Endothelial cell (in vitro differentiated cells): ENCODE measurements around the gene UBP1. TPM values are rescaled to one million over a fixed set of nuclear protein-coding genes. Genes with fewer than 3 reads are reported as not detected.
"Not testable (repeated sequence)": the region's sequence is repeated elsewhere in the genome, so short reads cannot be mapped to it uniquely, and the experiment has no call there.

Experiments used
- DNase-seq: peaks from one replicate; pipeline ENCODE4 v3.0.0; 2021; ENCODE audit warnings: low spot score
- H3K27ac Mint-ChIP-seq: one replicate; pipeline ENCODE4 v1.8.0; 2021; ENCODE audit warnings: mixed read lengths, inconsistent platforms; ENCODE audit not compliant: unreplicated experiment
- H3K27me3 Mint-ChIP-seq: one replicate; pipeline ENCODE4 v1.8.0; 2021; ENCODE audit warnings: mild to moderate bottlenecking, moderate library complexity, mixed read lengths, inconsistent platforms; ENCODE audit not compliant: unreplicated experiment
- H3K36me3 Mint-ChIP-seq: one replicate; pipeline ENCODE4 v1.8.0; 2021; ENCODE audit warnings: mild to moderate bottlenecking, low read depth, mixed read lengths, inconsistent platforms; ENCODE audit not compliant: unreplicated experiment
- H3K4me1 Mint-ChIP-seq: one replicate; pipeline ENCODE4 v1.8.0; 2021; ENCODE audit warnings: mild to moderate bottlenecking, mixed read lengths, inconsistent platforms; ENCODE audit not compliant: unreplicated experiment
- H3K4me3 Mint-ChIP-seq: one replicate; pipeline ENCODE4 v1.8.0; 2021; ENCODE audit warnings: mild to moderate bottlenecking, mixed read lengths, inconsistent platforms; ENCODE audit not compliant: unreplicated experiment
- H3K9me3 Mint-ChIP-seq: one replicate; pipeline ENCODE4 v1.8.0; 2021; ENCODE audit warnings: mixed read lengths, inconsistent platforms; ENCODE audit not compliant: unreplicated experiment
- total RNA-seq: library from RNA; stranded (reverse); fragmentation: NEBNext Ultra II Directional; extraction: Animal tissue kit (Norgen Biotek cat#: 25700); gene quantifications from one replicate; pipeline ENCODE4 v1.2.1, GENCODE V29; 2021; ENCODE audit not compliant: unreplicated experiment
- TF ChIP-seq, protein P1 (sequence below): fragments of 200-600 bp; sonication (generic); IDR thresholded peaks from one replicate; pipeline ENCODE4 v1.5.0; 2021; ENCODE audit warnings: antibody characterized with exemption; ENCODE audit not compliant: unreplicated experiment

Gene UBP1
- total RNA-seq, 1 donor from 2014 or later, result 83.3 TPM

- peaks cover 2% of the 10 kb centered on the region for H3K27me3 Mint-ChIP-seq
- no peak for DNase-seq
- H3K4me1 Mint-ChIP-seq, result peaks cover 11% of the 10 kb centered on the region
- H3K27ac Mint-ChIP-seq, result no peak overlapping the region
- peaks cover 13% of the 10 kb centered on the region for H3K36me3 Mint-ChIP-seq
- H3K9me3 Mint-ChIP-seq, result no peaks in the 10 kb centered on the region
- TF ChIP-seq, protein P1, sequence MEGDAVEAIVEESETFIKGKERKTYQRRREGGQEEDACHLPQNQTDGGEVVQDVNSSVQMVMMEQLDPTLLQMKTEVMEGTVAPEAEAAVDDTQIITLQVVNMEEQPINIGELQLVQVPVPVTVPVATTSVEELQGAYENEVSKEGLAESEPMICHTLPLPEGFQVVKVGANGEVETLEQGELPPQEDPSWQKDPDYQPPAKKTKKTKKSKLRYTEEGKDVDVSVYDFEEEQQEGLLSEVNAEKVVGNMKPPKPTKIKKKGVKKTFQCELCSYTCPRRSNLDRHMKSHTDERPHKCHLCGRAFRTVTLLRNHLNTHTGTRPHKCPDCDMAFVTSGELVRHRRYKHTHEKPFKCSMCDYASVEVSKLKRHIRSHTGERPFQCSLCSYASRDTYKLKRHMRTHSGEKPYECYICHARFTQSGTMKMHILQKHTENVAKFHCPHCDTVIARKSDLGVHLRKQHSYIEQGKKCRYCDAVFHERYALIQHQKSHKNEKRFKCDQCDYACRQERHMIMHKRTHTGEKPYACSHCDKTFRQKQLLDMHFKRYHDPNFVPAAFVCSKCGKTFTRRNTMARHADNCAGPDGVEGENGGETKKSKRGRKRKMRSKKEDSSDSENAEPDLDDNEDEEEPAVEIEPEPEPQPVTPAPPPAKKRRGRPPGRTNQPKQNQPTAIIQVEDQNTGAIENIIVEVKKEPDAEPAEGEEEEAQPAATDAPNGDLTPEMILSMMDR, result no peak
- no peak overlapping the region for H3K4me3 Mint-ChIP-seq
Measured at GRCh38 chr3:33425453-33425852, 14.8 kb downstream of the UBP1 start.

DNA sequence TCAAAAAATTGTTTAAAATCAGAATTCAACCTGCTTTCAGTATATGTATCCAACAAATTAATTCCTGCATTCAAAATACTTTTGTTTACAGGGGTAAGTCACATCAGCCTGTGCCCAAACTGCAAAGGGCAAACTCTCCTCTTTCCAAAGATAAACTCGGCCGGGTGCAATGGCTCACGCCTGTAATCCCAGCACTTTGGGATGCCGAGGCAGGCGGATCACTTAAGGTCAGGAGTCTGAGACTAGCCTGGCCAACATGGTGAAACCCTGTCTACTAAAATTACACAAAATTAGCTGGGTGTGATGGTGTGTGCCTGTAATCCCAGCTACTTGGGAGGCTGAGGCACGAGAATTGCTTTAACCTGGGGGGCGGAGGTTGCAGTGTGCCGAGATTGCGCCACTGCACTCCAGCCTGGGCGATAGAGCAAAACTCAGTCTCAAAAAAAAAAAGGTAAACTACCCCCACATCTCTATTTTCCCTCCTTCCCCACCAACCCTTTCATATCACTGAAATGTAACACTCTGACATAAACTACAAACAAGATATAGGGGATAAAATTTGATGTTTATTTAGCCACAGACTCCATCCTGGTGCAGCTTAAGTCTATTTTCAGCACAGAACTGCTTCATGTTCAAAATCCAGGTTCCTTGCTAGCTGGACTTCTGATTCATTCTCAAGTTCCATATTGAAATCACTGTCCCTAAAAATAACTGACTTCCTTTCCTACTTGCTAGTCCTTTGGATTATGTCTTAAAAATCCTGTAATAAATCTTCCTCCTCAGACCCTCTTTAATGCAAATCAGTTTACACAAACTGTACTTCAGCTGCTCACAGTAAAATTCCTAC is 15.4 kb downstream of the UBP1 start:
- Mint-ChIP-seq H3K27me3 (peaks cover 2% of the 10 kb centered on the region), H3K9me3 (no peaks in the 10 kb centered on the region), H3K4me3 (no peak overlapping the region), H3K36me3 (peaks cover 15% of the 10 kb centered on the region), H3K4me1 (peaks cover 11% of the 10 kb centered on the region), H3K27ac (no peak overlapping the region)
- DNase-seq, result no peak
- TF ChIP-seq, protein P1, result no peak

DNA sequence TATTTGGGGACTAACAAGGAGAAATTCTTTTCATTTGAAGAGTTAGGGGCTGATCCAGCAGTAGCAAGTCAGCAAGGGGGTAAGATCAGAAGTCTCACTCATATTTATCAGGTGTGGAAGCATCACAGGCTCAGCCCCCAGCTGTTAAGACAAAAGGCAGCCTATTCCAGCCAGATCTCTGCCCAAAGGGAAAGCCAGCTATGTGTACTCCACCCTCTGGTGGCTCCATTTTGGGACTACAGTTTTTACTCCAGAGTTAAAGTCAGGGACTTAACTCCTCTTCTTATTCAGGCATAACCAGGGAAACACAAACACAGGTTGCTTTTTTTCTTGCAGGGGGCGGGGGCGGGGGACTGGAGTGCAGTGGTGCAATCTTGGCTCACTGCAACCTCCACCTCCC is 19.2 kb downstream of the UBP1 start:
- DNase-seq, result no peak
- Mint-ChIP-seq H3K4me1 (no peaks in the 10 kb centered on the region), H3K27me3 (peaks cover 2% of the 10 kb centered on the region), H3K9me3 (no peaks in the 10 kb centered on the region), H3K27ac (no peak overlapping the region), H3K4me3 (no peak overlapping the region), H3K36me3 (peaks cover 17% of the 10 kb centered on the region)
- TF ChIP-seq, protein P1, result peak; percentile 26

DNA sequence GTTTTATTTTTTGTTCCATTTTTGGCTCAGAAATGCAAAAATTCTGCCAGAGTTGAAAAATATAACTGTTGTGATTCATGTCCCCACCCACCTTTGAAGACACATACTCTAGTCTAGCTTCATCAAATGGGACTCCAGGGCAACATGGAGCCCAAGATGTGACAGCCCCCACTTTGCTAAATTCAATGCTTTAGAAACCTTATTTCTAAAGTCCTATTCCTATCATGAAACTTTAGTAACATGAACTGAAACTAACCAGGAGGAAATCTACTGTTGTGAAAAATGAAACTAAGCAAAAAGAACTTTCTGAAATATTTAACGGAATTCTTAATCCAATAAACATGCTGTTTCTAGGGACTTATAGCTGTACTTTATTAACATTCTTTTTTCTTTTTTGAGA is 20.3 kb downstream of the UBP1 start:
- no peaks in the 10 kb centered on the region for H3K4me1 Mint-ChIP-seq
- no peak for DNase-seq
- H3K9me3 Mint-ChIP-seq, result no peaks in the 10 kb centered on the region
- H3K4me3 Mint-ChIP-seq, result peak overlapping the region; percentile 16
- peaks cover 2% of the 10 kb centered on the region for H3K27me3 Mint-ChIP-seq
- no peak overlapping the region for H3K27ac Mint-ChIP-seq
- peaks cover 17% of the 10 kb centered on the region for H3K36me3 Mint-ChIP-seq
- TF ChIP-seq, protein P1, result no peak

GRCh38 chr3:33417066-33417673 is 23.0 kb downstream of the UBP1 start:
- H3K27me3 Mint-ChIP-seq, result peaks cover 2% of the 10 kb centered on the region
- H3K9me3 Mint-ChIP-seq, result no peaks in the 10 kb centered on the region
- TF ChIP-seq, protein P1, result no peak
- no peak for DNase-seq
- peaks cover 26% of the 10 kb centered on the region for H3K36me3 Mint-ChIP-seq
- no peaks in the 10 kb centered on the region for H3K4me1 Mint-ChIP-seq
- no peak overlapping the region for H3K4me3 Mint-ChIP-seq
- no peak overlapping the region for H3K27ac Mint-ChIP-seq

DNA sequence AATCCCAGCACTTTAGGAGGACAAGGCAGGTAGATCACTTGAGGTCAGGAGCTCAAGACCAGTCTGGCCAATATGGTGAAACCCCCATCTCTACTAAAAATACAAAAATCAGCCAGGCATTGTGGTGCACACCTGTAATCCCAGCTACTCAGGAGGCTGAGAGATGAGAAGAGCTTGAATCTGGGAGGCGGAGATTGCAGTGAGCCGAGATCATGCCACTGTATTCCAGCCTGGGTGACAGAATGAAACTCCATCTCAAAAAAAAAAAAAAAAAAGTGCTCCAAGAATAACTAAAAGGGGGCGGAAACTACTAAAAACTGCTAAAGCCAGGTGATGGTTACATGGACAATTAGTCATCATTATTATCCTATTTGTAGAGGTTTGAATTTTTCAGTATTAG is 29.4 kb downstream of the UBP1 start:
- not testable (repeated sequence) for H3K27ac Mint-ChIP-seq, H3K9me3 Mint-ChIP-seq, DNase-seq, H3K4me3 Mint-ChIP-seq, H3K4me1 Mint-ChIP-seq, H3K27me3 Mint-ChIP-seq
- H3K36me3 Mint-ChIP-seq, result peaks cover 42% of the 10 kb centered on the region
